DMS114 treated with DMSO at 0.1 percent for 48 hours (cell line): ENCODE measurements around the gene LY6G6F.

Source experiments
- DNase-seq: peaks from one replicate; lab custom pipeline; 2025; ENCODE audit not compliant: unreplicated experiment; lab: John Stamatoyannopoulos, UW

LY6G6F gene

DNA sequence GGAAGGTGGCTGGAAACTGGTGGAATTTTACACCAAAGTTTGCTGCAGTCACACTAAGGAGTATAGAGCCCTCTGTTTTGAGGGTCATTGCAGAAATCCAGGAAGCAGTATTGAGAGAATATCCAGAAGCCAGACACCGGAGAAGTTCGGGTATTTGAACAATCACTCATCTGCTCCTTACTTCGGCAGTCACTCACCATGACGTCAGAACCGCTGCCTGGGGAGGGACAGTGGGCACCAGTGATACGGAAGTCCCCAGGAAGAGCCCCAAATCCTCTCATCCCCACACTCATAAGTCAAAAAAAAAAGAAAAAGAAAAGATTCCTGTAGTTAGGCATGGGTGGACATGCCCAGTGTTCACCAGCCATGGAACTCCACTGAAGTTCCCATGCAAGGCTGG lies 29.8 kb upstream of the LY6G6F start:
- no peak for DNase-seq

DNA sequence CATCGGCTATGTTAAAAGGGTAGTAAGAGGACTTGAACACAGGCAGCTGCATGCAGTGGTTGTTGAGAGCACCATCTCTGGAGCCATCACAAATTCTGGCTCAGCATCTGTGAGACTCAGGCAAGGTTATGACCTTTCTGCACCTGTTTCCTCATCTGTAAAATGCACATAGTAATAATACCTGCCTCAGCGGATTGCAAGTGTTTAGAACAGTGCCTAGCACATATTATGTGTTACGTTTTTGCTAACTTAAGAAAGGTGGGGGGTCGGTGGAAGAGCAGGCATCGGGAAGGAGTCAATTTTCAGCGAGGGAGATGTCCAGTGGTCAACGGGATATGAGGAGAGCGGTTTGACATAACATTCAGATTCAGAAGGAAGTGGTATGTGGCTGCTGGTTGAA lies 28.7 kb upstream of the LY6G6F start:
- DNase-seq = no peak

DNA sequence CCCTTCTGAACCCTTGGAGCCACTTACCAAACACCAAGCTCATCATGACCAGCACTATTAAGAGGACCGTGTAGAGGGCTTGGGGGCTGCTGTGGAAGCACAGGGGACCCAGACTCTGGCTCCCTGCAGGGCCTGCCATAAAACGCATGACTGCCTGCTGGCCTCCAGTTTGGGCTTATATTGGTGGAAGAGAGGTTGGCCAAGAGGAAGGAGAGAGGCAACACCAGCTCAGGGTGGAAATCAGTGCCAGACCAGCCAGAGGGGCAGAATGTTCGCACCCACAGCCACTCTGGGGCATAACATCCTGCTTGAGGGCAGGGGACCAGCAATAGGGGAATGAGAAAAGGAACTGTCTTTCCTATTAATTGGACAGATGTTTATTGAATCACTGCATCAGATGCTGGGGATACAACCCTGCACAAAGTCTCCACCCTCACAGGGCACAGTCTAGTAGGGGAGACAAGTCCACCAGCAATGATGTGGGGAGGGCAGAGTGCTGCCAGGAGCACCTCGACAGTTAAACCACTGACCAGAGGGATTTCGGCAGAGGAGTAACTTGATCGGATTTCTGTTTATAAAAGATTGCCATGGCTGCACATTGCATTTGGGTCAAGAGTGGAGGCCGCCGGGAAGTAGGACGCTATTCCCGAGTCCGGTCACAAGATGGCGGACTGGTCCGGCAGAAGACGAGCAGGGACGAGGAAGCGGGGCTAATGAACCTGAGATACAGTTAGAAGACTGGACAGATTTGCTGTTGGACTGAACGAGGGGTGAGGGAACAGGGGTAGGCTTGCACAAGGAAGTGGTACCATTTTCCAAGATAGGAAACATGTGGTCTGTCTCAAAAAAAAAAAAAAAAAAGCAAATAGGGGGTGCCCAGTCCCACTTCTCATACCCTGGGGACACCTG lies 26.2 kb upstream of the LY6G6F start, which contains the start of gene LY6G5C:
TSS of gene LY6G5C (minus strand) at position 842 of the 909 bp plus-strand sequence. CDS start at position 148, 694 bp downstream.
- DNase-seq = peak; percentile 87

DNA sequence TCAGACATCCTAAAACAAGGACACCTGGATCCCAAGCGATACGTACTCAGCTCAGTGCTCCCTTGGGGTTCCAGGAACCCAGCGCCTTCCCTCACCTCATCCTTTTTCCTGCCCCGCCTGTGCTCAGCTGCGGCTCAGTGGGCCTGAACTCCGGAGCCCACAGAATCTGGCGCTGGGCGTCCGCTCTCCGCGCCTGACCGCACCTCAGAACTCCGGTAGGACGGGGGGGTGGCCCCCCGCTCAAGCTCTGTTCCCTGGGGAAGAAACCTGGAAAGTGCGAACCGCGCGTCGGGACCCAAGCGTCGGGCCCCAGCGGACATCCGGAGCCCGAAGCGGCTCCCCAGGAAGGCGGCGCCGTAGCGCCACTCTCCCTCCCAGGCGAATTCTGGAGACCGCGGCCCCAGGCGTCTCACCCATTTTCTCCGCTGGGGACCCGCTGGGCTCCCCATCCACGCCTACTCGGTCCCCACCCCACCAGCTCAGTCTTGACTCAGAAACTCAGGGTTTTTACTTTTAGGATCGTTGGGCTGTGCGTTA lies 25.5 kb upstream of the LY6G6F start:
- DNase-seq = peak; percentile 43

DNA sequence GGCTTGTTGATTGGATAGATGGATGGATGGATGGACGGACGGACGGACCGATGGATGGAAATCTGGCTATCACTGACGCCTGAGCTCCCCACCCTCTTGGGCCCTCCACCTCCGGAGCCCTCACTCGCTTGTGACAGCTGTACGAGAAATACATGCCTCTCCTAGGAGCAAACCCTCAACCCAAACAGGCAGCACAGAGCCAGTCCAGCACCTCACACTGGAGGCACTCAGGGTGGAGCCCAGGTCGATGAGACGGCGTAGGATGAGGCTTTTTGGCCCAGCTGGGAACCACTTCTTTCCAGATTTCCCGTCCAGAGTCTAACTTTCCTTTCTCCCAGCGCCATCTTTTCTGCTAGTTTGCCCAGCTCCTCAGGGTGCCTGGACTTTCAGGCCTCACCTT lies 23.1 kb upstream of the LY6G6F start:
- DNase-seq = no peak

DNA sequence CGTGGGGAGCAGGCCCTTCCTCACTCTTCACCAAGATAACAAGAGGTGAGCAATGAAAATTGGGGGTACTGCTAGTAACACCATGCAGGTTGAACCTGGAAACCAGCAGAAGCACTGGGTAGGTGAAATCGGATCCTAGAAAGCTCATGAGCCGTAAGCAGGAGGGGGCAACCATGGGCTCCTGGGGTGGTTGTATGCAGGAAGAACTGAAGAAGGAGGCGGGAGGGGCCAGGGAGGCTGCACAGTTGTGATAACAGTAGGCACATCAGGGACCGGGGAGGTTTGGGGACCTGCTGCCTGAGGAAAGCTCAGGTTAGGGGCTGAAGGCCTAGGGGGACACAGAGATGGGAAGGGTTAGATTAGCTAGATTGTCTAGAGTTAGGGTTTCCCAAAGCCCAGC lies 20.2 kb upstream of the LY6G6F start:
- no peak for DNase-seq

DNA sequence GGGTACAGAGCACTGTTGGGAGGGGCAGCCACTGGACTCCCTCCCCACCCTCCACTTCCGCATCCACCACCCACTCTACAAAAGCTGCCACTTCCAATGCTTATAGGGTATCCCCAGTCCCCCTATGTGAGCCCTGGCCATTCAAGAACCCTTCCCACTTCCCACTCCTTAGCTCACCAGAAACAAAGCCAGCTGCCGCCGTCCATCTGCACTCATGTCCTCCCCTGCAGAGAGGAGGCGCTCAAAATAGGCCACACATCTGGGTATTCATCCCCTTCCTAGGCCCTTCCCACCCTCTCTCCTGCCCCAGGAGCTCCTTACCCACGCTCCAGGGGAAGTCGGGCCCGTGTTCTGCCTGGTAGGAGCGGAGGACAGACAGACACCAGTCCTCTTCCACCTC lies 19.3 kb upstream of the LY6G6F start:
- DNase-seq = no peak

DNA sequence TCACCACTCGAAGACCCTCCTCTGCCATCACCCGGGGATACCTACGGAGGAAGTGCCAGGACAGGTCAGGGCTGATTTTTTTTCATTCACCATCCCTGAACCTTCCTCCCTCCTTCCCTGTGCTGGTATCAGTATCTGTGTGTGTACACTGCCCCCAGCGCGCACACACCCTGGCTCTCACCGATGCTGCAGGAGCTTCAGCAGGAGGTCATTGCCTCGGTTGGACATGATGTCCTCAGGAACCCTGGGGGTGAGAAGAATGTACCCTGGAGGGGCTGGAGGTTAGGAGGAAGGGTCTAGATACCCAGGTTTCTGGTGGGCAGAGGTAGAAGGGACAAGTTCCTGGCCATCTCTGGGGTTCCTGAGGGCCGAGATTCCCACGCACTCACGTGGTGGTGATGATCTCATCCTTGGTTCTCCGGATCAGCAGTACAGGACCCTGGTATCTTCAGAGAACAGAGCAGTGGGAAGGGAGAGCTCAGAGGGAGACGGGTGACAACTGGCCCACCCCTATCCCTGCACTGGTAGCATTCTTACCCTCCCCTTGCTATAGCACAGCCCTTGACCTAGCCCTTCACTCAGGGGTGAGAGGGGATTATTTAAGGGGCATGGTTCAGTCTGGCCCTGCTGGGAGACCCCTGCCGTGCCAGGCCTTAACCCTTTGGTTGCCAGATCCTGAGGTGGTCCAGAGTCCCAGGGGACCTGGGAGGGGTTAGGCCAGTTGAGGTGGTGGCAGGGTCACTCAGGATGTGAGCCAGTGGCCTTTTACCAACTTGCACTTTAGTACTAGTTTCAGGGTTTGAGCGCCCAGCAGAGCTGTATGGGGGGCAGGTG lies 18.6 kb upstream of the LY6G6F start:
- no peak for DNase-seq

DNA sequence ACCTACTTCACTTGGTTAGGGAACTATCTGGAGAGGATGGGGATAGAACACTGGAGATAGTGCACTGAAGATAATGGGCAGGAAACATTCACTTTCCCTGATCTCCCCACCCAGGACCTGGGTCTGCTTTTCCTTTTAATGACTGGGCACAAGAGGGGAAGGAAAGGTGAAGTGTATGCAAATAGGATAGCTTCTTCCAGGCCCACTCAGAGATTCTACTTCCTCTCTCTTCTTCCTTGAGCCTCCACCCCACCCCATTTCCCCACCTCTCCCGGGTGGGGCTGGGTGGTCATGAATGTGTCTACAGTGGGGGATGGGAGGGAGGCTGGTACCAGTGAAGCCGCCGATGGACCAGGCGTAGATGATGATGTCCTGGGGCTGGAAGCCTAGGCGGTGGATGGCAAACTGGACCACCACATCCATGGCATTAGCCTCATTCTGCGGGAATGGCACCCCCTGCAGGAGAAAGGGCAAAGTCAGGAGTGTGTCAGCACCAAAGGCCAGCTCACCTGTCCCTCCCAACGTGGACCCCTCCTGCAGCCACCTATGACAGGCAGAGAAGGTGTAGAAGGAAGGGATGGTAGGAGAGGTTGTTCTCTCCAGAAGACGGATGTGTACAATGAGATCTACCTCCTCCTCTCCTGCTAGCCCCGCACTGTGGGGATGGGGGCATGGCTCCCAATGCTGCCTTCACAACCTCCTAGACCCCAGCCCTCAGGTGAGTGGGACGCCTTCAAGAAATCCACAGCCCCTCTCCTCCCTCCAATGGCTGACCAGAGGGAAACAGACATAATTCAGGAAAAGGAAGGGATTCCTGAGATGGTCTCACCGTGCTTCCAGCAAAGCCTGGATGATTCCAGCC lies 17.2 kb upstream of the LY6G6F start:
- DNase-seq = no peak

DNA sequence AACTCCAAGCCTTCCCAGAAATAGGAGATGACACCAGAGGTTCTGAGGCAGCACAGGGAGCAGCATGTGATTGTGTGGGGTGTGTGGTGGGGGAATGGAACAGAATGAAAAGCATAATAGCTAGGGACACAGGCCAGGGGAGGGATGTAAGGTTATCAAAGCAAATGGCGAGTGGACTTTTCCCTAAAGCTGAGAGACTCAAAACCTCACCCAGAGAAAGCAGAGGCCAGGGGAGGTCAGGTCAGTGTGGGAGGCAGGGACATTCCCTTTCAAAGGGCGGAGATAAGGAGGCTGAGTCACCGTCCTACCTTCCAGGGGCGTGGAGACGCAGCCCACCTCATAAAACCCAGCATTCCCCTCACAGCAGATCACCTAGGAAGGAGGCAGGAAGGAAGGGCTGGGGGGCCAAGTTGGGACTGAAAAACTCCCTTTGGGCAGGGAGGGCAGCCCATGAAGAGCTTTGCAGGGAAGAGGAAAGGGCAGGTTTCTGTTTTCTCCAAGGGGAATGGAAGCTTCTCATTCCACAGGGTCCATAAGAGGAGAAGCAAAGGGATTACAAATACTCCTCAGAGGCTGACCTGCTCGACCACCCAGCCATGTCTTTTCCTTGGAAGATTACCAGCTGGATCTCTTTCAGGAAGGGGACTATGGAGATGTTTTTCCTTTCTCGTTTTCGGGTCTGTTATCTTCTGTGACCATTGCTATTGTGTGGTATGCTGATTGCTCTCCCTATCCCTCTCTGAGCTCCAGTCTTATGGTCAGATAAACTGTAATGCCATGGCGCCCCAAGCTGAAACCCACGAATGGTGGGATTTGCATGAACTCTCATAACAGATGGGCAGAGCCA lies 16.2 kb upstream of the LY6G6F start:
- DNase-seq = no peak

DNA sequence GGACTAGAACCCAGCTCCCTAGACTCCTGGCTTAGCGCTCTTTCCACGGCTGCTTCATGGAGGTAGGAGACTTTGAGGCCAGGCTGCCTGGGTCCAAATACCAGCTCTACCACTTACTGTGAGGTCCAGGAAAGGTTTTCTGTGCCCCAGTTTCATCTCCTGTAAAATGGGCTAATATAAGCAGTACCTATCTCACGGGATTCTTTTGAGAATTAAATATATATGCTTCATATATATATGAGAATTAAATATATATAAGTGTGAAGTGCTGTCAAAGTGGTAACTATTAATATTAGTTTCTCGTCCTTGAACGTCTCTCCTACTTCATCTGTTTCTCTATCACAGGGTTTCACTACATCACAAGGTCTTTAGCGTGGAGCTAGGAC lies 15.6 kb upstream of the LY6G6F start:
- DNase-seq = no peak

DNA sequence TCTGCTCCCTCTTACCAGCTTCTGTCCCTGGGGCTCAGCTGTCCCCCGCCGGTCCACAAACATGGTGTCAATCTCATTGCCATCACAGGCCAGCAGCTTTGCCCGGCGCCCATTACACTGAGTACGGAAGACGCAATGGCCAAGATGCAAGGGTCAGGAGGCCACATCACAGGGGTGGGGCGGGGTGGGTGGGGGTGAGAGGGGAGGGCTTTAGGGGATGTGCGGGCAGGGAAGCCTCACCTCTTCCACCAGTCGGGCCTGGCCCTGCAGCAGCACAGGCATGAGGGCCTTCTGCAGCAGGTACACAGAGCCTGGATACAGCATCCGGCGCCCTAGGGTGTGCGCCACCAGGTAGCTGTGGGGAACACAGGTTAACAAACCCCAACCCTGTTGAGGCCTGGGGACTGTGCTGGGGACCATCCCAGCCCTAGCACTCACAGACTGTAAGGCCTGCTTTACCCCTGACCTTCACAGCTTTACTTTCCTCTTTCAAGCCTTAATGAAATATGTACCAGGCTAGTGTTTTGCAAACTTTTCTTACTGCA lies 15.0 kb upstream of the LY6G6F start:
- no peak for DNase-seq

DNA sequence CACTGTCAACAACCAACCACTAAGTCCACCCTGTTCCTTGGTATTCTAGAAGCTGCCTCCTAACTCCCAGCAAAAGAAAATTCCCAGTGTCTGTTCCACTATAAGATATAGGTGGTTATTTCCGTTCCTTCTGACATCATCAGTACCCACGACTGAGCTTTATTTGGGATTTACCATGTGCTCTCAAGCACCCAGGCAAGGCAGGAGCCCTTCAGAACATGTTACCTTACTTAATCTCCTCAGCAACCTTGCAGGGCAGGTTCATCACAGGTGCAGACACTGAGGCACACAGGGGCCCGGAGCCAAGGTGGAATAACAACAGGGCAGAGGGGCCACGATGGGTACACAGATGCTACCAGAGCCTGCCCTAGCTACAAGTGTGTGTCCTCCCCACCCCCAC lies 14.3 kb upstream of the LY6G6F start:
- DNase-seq = no peak

DNA sequence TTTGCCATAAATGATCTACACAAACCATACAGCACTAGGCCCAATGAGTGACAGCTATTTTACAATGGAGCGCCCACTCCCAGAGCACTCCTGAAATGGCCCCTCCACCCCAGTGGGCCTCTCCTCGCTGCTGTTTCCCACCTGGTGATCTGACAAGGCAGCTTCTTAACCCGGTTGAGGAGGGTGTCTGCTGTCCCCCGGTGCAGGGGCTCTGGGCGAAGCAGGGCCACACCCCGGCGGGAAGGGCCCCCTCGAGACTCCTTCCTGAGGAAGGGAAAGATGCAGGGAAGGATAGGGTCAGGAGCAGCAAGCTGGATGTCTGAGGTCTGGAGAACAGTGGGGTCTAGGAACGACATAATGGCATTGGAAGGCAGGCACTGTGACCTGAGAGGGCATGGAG lies 13.8 kb upstream of the LY6G6F start:
- DNase-seq = no peak

DNA sequence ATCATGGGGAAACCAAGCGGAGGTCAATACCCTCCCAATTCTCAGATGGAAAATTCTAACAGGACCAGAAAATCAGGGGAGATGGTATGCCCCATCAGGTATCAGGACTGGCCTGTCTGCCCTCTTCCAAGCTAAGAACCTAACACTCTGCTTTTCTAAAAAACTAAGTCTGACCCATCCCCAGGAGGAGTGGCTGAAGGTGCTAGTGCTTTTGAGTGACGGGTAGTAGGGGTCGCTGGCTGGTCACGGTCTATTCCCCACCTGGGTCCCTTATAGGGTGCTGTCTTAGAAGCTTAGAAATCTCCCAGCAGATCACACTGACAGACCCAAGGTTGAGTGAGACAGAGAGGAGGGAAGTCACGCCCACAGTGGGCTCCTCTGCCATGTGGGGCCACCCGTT lies 13.1 kb upstream of the LY6G6F start:
- no peak for DNase-seq

DNA sequence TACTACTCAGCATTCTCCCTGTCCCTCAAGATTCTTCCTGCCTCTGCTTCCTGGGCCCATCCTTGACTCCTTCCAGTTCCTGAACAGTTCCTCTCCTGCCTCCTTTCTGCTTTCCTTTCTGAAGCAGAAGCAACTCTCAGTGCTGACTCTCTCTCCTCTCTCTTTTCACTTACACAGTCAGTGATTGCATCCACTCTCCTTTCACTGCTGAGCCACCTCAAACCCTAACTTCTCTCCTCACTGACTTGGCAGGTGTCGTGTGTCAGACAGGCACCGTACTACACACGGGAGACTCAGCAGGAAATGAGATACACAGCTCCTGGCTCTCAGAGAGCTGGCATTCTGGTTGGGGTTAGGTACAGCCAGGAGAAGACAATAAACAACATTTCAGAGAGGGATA lies 9.1 kb upstream of the LY6G6F start:
- DNase-seq = no peak

DNA sequence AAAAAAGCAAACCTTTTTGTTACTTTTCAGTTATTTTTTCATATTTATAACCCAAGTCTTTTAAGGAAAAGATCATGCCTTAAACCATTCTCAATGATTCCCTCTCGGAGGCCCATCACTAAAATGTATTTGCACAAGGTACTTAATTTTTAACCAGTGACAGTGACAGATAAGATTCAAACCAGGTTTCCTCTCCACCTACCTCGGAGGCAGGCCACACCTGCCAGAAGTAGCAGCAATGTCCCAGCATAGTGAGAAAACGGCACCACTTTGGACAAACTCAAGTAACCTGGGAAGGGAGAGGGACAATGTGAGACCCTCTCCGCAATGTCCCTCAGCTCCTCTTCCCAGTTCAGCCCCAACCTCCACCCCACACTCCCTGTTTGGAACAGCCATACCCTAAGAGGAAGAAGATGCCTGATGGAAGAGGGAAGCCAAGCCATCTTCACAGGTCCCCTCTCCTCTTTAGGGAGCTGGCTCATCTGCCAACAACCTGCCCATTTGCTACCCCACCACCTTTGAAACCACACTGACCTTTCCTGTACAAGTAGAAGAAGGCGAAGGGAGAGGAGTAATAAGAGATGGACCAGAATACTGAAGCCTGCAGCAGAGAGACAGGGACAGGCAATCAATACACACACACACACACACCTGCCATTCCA lies 5.8 kb upstream of the LY6G6F start:
- no peak for DNase-seq

DNA sequence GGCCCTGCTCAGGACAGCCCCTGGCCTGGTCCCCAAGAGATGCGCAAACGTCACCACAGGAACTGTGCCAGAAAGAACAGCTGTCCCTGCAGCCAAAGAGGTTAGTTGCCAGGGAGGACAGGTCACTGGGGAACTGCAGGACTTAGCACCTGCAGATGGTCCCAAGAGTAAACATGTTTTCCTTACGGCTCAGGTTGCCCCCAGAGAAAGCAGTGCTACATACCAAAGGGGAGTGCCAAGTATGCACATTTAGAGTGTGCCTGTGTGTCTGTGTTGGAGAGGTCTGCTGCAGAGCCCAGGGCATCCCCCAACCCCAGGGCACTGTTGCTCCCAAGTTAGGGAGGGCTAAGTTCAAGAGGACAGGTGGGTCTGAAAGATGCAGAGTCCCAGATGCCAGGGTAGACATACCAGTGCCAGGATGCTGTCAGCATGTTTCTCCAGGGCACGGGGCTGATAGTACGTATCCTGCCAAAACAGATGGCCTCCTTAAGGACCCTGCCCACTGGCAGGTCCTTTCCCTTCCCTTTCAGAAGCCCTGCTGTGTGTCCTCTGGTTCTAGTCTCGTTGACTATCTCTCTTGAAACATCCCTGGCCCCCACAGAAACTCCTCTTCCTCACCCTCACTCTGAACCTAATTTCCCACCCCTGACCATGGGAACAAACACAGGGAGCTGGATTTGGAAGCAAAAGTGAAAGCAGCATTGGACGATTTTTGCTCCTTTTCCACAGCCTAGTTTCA lies 4.8 kb upstream of the LY6G6F start:
- DNase-seq = no peak
